Fibroblast of lung (primary cell): ENCODE results near the gene KLHL14.

Experiments
- CTCF ChIP-seq, 2 donors: IDR thresholded peaks in 1 of 2; conservative IDR thresholded peaks in 1 of 2; 1 replicate in 1 of 2; 2 replicates in 1 of 2; pipeline ENCODE4 v1.5.1; 2011 to 2012; ENCODE audit warnings: low read length in 2 of 2, control low read depth in 1 of 2, inconsistent platforms in 1 of 2, low read depth in 1 of 2, mild to moderate bottlenecking in 1 of 2
- EZH2 ChIP-seq: IDR thresholded peaks from 2 replicates; pipeline ENCODE4 v1.5.1; 2012; ENCODE audit warnings: low read length, control low read depth, mild to moderate bottlenecking; ENCODE audit errors: missing control alignments

DNA sequence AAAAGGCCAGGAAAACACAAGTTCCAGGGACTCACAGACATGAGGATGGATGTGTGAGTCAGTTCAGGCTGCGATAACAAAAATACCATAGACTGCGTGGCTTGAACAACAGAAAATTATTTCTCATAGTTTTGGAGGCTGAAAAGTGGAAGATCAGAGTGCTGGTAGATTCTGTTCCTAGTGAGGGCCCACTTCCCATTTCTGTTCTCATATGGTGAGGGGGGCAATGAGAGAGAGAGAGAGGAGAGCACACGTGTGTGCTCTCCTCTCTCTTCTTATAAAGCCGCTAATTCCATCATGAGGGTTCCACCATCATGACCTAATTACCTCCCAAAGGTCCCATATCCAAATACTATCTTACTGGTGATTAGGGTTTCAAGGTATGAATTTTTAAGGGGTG lies 23.0 kb downstream of the KLHL14 start:
- TF ChIP-seq CTCF (conservative IDR thresholded peaks at IDR 0.05 in 1 of 2, IDR thresholded peaks at IDR 0.05 in 1 of 2; ENCODE audit: low read depth in 1 of 2, low read length in 2 of 2) (no peak), EZH2 (no peak)
